A549 treated with Mapracorat at 1 μM for 4 hours (cell line): ENCODE results near the gene CTIF. TPM values are rescaled to one million over a fixed set of nuclear protein-coding genes. Genes with fewer than 3 reads are reported as not detected.

Experiments
- total RNA-seq: library from RNA; stranded (reverse); fragments of 200-300 nt; extraction: Qiagen RNA extraction; gene quantifications from 5 replicates; pipeline ENCODE4 v1.2.3, GENCODE V29; 2022

Gene CTIF
- total RNA-seq: 11.6 to 16.1 TPM (median 14.5 TPM) in 5 replicates

DNA sequence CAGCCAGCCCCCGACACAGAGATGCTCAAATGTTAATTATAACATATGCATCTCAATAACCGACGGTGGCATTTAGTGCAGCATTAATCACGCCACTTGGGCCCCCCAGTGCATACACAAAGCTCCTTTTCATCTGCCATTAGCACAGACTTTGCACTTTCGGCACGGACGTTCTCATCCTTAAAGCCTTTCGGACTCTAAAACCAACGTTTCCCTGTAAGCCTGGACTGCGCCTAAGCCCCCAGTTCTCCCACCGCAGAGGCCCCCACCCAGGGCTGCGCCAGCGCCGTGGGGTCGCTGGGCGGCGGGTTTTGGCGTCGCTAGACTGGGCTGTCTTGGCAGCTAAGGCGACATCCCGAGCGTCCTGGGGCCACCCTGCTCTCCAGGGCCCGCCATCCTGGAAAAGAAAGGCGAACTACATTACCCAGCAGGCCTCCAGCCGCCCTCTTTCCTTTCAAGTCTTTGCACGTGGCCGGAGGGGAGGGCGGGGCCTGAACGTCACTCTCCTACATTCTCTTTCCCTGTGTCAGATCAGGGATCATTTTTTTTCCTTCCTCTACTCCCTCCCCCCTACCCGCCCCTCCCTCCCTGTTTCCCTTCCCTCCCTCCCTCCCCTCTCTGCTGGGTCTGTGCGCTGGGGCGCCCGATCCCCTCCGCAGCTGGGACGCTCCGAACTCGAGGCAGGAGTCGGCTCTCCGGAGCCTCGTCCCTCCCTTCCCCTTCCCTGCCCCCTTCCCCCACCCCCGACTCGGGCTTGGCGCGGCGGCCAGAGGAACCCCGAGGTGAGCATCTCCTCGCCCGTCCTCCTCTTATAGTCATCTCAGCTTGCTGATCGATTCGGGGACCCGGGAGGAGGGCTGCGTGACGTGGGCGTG, at the start of gene CTIF:
Gene CTIF, plus strand, starts transcription at position 501 of the 875 bp plus-strand sequence. CDS start 80,535 bp downstream, outside the sequence.

Other genes with a start within 250 kb of the CTIF start
- 0.09 to 0.21 TPM (median 0.17 TPM) in 5 replicates for gene ZBTB7C, start 129.6 kb upstream of the CTIF start, total RNA-seq